ENCODE measurements around the gene C1orf141.

C1orf141 gene

GRCh38 chr1:67141832-67142231 lies 7.1 kb upstream of the C1orf141 start:
- peak; percentile 82 for DNase-seq

DNA sequence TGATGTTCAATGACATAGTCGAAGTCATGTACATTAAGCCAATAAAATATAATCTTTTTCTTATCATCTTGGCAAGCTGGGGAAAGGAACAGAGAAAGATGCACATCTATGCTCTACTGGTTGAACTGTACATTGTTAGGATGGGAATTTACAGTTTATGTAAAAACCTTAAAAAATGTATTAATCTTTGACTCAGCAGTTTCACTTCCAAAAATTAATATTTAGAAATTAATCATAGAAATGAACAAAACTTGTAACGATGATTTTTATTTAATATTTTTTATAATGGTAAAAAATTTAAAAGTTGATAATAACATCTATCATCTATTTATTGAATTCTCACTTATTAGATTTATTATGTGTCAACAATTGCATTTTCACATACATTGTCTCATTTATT lies 5.7 kb upstream of the C1orf141 start:
- no peak for DNase-seq

DNA sequence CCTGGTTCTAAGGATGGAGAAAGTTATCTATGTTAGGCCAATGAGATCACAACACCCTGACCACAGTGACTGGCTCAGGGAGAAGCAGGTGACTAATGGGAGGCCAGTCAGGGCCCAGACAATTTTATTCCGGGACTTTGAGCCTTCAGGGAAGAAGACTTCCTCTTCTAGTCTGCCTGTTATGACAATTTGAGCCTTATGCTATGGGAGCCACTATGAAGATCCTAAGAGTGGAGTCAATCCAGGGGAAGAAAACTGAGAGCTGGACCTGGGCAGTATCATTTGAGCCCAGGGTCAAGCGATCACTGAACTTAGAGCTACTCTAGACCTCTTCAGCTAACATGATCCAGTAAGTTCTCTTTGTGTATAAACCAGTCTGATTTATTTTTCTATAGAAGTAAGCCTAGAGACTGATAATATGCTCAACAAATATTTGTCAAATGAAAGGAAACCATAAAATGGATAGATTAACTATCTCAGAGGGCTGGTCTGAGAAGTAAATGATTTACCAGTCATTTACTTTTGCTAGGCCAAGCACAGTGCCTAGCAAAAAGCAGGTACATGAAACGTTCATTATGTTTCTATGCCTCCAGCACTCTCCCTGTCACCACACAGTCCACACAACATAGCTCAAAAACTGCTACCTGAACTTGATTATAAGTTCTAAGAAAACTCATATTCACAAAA lies 4.2 kb upstream of the C1orf141 start:
- DNase-seq, result no peak

GRCh38 chr1:67137307-67137753 lies 2.6 kb upstream of the C1orf141 start:
- DNase-seq, result peak; percentile 31

- peak; percentile 66 for DNase-seq
Observed at GRCh38 chr1:67135354-67135753, 584 bp upstream of the C1orf141 start.

DNA sequence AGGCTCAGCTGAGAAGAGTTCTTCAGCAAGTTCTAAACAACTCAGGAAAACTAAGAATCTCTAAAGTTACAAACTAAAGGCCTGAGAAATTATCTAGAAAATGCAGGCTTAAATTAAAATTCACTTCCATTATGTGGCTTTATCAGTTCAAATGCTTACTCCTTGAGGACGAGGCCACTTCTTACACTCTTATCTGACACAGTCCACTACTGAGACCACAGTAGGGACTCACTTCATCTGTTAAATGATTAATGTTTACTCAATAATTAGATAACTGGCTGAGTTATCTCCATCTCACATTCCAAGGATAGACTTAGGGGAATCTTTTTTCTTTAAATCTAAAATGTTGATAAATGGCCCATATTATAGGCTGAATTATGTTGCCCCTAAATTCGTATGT lies 1.6 kb downstream of the C1orf141 start:
- peak; percentile 79 for DNase-seq

DNA sequence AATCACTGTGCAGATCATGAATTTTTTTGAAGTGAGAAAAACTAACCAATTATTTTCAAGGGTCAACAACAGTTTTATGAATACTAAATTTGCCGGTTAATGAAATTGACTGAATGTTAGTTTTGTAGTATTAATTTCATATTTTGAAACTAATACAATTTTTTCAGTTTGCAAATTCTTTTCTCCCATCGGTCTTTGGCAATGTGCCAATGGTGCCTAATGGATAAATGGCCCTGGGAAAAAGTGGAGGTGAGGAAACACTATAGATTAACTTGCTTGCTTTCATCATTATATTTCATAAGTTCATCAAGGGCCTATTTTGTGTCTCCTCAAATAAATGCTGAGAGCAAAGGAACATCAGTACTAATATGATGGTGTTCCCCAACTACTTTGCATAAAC lies 4.1 kb downstream of the C1orf141 start:
- no peak for DNase-seq

GRCh38 chr1:67126974-67127373 lies 7.8 kb downstream of the C1orf141 start:
- DNase-seq, result no peak

GRCh38 chr1:67126111-67126746 lies 8.5 kb downstream of the C1orf141 start:
- DNase-seq, result no peak

DNA sequence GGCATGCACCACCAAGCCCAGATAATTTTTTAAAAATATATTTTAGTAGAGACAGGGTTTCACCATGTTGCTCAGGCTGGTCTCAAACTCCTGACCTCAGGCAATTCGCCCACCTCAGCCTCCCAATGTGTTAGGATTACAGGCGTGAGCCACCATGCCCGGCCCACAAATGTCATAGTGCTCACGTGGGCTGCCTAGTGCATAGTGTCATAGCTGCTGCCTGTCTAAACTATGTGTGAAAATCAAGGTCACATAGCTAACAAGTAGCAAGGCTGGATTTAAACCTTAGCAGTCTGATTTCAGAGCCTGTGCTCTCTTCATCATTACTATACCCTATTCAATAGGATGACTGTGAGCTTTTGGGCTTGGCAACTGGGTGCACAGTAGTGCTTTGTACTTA lies 10.3 kb downstream of the C1orf141 start:
- no peak for DNase-seq

DNA sequence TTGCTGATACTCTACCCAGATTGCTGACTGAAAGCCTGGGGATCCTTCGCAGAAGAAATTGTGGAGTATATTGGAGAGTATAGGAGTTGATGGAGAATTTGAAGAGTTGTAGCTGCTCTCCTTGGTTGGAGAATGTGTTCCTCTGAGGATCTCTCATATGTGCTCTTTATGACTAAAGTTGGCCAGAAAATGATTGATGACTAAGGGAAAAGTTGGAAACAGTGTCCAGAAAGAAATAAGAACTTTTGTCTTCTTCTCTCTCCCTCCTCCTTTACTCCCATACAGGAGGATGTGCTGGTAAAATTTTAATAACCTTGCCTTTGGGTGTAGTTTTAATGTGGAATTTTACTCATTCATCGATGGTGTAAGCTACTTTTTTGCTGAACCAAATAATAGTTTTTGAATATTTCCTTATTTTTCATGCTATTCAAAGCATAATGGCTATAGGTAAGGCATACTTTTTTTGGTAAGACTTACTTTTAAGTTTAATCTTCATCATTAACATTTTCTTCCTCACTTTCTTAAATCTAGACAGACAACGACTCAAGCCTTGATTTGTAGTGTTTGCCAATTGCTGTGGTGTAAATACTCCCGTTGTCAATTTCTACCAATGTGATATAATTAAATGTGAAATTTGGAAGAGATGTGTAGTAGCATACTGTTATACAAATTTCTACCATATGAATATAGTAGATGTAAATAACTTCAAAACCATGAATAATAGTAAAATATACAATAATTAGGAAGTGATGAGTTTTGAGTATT lies 13.7 kb downstream of the C1orf141 start:
- no peak for DNase-seq

DNA sequence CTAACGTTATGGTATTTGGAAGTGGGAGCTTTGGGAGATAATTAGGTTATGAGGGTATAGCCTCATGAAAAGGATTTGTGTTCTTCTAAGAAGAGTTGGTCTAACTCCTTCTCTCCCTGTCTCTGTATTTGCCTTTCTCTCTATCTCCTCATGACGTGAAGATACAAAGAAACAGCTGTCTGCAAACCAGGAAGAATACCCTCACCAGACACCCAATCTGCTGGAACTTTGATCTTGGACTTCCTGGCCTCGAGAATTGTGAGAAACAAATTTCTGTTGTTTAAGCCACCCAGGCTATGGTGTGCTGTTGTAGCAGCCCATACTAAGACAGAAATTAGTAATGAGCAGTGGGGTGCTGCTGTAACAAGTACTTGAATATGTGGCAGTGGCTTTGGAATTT lies 16.1 kb downstream of the C1orf141 start:
- no peak for DNase-seq

DNA sequence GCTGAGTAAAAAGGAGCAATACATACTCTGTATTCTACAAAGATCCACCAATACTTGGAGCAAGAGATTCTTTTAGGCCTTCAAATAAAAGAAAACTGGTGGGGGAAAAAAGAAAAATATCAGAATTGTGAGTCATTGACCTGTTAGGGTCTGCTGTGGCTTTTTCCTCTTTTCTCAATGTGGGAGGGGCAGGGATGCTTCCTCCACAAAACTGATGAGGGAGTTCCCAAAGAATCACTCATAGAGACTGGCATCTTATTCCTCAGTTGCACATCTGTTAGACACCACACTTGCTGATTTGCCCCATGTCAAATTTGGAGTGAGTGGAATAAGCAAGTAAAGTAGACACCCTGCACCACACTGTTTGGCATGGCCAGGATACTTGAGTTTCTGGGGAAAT lies 16.6 kb downstream of the C1orf141 start:
- DNase-seq, result no peak

DNA sequence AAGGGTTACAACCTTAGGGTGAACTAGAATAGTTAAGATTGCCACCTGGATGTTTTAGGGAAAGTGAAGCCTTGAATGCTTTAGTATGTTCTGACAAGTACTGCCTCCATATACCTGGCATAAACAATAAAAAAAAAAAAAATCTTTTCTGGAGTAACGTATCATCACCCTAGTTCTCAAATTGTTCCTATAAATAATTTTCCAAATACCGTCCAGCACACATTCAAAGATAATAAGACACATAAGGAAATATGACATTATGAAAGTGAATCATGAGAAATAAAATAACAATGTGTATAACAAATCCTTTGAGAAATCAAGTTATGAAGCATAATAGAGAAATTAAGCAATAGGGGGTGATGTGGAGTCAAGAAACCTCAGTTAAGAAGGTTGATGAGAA lies 20.6 kb downstream of the C1orf141 start:
- peak; percentile 31 for DNase-seq

GRCh38 chr1:67110352-67110751 lies 24.4 kb downstream of the C1orf141 start:
- DNase-seq, result peak; percentile 39

DNA sequence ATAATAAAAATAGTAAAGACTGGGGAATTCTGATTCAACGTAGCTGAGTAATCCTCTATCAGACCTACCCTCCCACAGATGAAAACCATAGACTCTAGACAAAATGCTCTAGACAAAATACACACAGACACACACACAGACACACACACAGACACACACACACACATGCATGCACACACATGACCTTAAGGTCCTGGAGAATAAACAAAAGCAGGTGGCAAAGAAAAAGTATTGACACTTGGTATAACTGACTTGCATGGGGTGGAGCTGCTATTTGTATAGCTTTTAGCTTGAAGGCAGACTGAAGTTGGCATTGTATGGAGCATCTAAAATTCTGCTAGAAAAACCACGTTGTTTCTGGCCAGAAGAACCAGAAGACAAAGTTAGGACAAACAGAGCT lies 29.3 kb downstream of the C1orf141 start:
- DNase-seq, result no peak

GRCh38 chr1:67103548-67103947 lies 31.2 kb downstream of the C1orf141 start:
- no peak for DNase-seq

- DNase-seq, result no peak
Observed at GRCh38 chr1:67100833-67101232, 33.9 kb downstream of the C1orf141 start.

- no peak for DNase-seq
Observed at GRCh38 chr1:67097305-67097704, 37.5 kb downstream of the C1orf141 start.

GRCh38 chr1:67094191-67094590 lies 40.6 kb downstream of the C1orf141 start:
- no peak for DNase-seq

- no peak for DNase-seq
Observed at GRCh38 chr1:67089685-67090208, 45.0 kb downstream of the C1orf141 start.

GRCh38 chr1:67088440-67088839 lies 46.3 kb downstream of the C1orf141 start:
- DNase-seq, result no peak

DNA sequence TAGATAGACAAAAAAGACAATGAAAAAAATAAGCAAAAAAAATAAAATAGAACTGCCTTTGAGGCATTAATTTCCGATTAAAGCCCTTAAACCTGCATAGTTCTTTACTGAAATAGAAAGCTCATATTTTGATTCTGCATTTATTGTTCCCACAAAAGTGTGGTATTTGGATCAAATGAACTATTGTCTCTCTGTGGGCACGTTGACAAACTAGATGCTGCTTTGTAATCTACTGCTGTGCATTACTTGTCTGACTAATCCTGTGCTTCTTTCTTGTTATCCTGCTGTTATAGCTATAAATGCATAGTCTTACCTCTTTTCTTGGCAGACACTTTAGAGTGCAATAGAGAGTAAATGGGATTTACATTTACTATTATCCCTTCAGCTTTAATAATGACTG lies 49.4 kb downstream of the C1orf141 start:
- DNase-seq, result no peak

Data from hematopoietic multipotent progenitor cell treated with erythropoietin and hydrocortisone succinate and interleukin-3 and kit ligand, for 4 days (in vitro differentiated cells).